ENCODE results near the gene CDH3.

Gene CDH3

GRCh38 chr16:68737046-68737729 lies 92.1 kb downstream of the CDH3 start, which contains the start of gene CDH1:
CDH1 (plus strand) TSS chr16:68737292; CDS start chr16:68737416, 124 bp downstream.
- DNase-seq (ENCODE audit: low read depth in 1 of 2, low spot score in 1 of 2): no peak

GRCh38 chr16:68737730-68738629 lies 92.9 kb downstream of the CDH3 start:
- no peak for DNase-seq (ENCODE audit: low read depth in 1 of 2, low spot score in 1 of 2)

- DNase-seq (ENCODE audit: low read depth in 1 of 2, low spot score in 1 of 2): no peak
These were observed 95.0 kb downstream of the CDH3 start for GRCh38 chr16:68739964-68740627.

- no peak for DNase-seq (ENCODE audit: low read depth in 1 of 2, low spot score in 1 of 2)
These were observed 95.7 kb downstream of the CDH3 start for GRCh38 chr16:68740628-68741346.

GRCh38 chr16:68743664-68744063 lies 98.6 kb downstream of the CDH3 start:
- no peak for DNase-seq (ENCODE audit: low read depth in 1 of 2, low spot score in 1 of 2)

- no peak for DNase-seq (ENCODE audit: low read depth in 1 of 2, low spot score in 1 of 2)
These were observed 99.7 kb downstream of the CDH3 start for GRCh38 chr16:68744744-68745280.

GRCh38 chr16:68746951-68747350 lies 101.8 kb downstream of the CDH3 start:
- DNase-seq (ENCODE audit: low read depth in 1 of 2, low spot score in 1 of 2): no peak

GRCh38 chr16:68749432-68749831 lies 104.3 kb downstream of the CDH3 start:
- no peak for DNase-seq (ENCODE audit: low read depth in 1 of 2, low spot score in 1 of 2)
